Suprapubic skin (tissue), 4 donors: ENCODE measurements around the gene SPAG8. TPM values are rescaled to one million over a fixed set of nuclear protein-coding genes. Genes with fewer than 3 reads are reported as not detected.

Experiments used
- DNase-seq, 2 donors: peaks; one replicate each; pipeline ENCODE4 v3.0.0-alpha.2; 2019; ENCODE audit warnings: low spot score in 2 of 2
- H3K27ac ChIP-seq: fragments of 200-600 bp; sonication (generic); one replicate; pipeline ENCODE4 v1.5.1; 2019
- H3K27me3 ChIP-seq: fragments of 200-600 bp; sonication (generic); one replicate; pipeline ENCODE4 v1.5.1; 2019
- H3K36me3 ChIP-seq: fragments of 200-600 bp; sonication (generic); one replicate; pipeline ENCODE4 v1.5.1; 2019
- H3K4me1 ChIP-seq: fragments of 200-600 bp; sonication (generic); one replicate; pipeline ENCODE4 v1.5.1; 2019
- H3K4me3 ChIP-seq: fragments of 200-600 bp; sonication (generic); one replicate; pipeline ENCODE4 v1.5.1; 2019; ENCODE audit warnings: mild to moderate bottlenecking
- H3K9me3 ChIP-seq: fragments of 200-600 bp; sonication (generic); one replicate; pipeline ENCODE4 v1.5.1; 2019
- EP300 ChIP-seq: sonication (generic); formaldehyde crosslinking; IDR thresholded peaks from one replicate; pipeline ENCODE4 v1.6.1; 2017; ENCODE audit warnings: antibody characterized with exemption
- POLR2A ChIP-seq, 2 donors: fragments of 450-650 bp; IDR thresholded peaks; one replicate each; pipeline ENCODE4 v1.6.1; 2017; ENCODE audit warnings: antibody characterized with exemption in 2 of 2, mild to moderate bottlenecking in 2 of 2, moderate library complexity in 2 of 2
- POLR2AphosphoS5 ChIP-seq, 3 donors: sonication (generic); formaldehyde crosslinking; IDR thresholded peaks; one replicate each; pipeline ENCODE4 v1.6.1; 2017; ENCODE audit warnings: antibody characterized with exemption in 3 of 3
- WGBS: methylation state at CpG from one replicate; pipeline ENCODE4 v1.1.5; 2018; 5-methylcytosine and 5-hydroxymethylcytosine counted together
- total RNA-seq, 4 donors: library from RNA; depleted of rRNA; stranded (reverse); fragments of >200 nt; gene quantifications; one replicate each; pipeline ENCODE4 v1.1.0, GENCODE V29; 2016
- TF ChIP-seq, protein P1 (sequence below), 2 donors: fragments of 200-600 bp in 1 of 2; fragments of 450-650 bp in 1 of 2; sonication (generic) in 1 of 2; IDR thresholded peaks; one replicate each; pipeline ENCODE4 v1.5.1; 2016 to 2019; ENCODE audit warnings: antibody characterized with exemption in 2 of 2, mild to moderate bottlenecking in 1 of 2, moderate library complexity in 1 of 2

The SPAG8 gene
- total RNA-seq, 4 donors from 2014 or later: 0.47 to 0.53 (median 0.52) TPM; not detected in 1

DNA sequence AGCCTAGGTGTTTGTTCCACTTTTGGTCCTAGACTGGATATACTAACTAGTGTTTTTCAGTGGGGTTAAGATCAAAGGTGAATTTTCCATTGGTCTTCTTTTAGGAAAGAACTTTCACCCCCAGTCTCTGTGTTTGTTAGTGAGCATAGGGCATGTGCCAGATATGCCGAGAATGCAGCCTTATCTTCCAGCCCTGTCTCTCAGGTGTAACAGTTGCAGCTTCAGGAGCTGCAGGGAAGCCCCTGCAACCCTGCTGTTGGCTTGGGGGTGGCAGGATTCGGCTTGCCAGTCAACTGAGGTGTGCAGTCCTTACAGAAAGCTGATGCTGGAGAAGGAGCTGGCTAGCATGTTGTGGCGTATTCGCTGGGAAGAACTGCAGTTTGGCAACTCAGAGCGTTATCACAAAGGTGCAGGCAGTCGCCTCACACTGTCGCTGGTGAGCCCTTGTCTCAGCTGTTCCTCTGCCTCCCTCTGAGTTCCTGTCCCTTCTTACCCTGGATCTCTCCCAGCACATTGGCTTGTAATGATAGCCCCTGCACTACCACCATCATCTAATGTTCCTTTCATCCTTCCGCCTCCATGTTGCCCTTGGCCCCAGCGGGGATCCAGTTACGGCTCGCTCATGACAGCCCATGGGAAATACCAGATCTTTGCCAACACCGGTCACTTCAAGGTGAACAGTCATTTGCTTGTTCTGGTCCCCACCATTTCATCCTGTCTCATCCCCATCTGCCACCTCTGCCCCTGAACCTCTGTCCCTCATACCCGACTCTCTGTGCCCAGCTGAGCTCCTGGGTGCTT, 10.5 kb downstream of the SPAG8 start:
- H3K36me3 ChIP-seq: peaks cover 33% of the 10 kb centered on the region
- DNase-seq: no peak

DNA sequence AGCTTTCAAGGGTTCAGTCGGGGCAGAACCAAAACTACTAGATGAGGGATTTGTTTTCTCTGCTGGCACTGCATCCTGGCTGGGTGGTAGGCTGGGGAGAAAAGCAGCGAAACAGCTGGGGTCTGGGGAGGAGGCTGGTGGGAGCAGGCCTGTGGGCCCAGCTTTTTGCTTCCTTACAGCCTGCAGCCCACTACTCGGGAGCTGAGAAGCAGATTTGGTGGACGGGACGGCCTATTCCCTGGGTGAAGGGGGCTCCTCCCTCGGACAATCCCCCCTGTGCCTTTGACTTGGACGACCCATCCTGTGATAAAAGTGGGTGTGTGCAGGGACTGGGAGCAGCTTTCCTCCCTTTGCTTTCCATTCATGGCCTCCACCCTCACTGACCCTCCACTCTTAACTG, 11.5 kb downstream of the SPAG8 start:
- Histone ChIP-seq H3K27ac (no peak overlapping the region), H3K36me3 (peaks cover 23% of the 10 kb centered on the region), H3K4me3 (no peak overlapping the region), H3K9me3 (no peaks in the 10 kb centered on the region), H3K4me1 (no peaks in the 10 kb centered on the region), H3K27me3 (no peaks in the 10 kb centered on the region)
- DNase-seq: no peak
- no peak for TF ChIP-seq POLR2A (IDR thresholded peaks at IDR 0.05)
- TF ChIP-seq POLR2AphosphoS5 (IDR thresholded peaks at IDR 0.05): no peak
- no peak for TF ChIP-seq EP300
- TF ChIP-seq, protein P1, sequence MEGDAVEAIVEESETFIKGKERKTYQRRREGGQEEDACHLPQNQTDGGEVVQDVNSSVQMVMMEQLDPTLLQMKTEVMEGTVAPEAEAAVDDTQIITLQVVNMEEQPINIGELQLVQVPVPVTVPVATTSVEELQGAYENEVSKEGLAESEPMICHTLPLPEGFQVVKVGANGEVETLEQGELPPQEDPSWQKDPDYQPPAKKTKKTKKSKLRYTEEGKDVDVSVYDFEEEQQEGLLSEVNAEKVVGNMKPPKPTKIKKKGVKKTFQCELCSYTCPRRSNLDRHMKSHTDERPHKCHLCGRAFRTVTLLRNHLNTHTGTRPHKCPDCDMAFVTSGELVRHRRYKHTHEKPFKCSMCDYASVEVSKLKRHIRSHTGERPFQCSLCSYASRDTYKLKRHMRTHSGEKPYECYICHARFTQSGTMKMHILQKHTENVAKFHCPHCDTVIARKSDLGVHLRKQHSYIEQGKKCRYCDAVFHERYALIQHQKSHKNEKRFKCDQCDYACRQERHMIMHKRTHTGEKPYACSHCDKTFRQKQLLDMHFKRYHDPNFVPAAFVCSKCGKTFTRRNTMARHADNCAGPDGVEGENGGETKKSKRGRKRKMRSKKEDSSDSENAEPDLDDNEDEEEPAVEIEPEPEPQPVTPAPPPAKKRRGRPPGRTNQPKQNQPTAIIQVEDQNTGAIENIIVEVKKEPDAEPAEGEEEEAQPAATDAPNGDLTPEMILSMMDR (IDR thresholded peaks at IDR 0.05): no peak
- WGBS: 79% methylated on average over 7 of the region's 7 CpGs

More for the DNA sequence above, 10.5 kb downstream of the SPAG8 start:
- no peaks in the 10 kb centered on the region for H3K9me3 ChIP-seq
- WGBS: 97% methylated on average over 13 of the region's 13 CpGs
- no peak overlapping the region for H3K27ac ChIP-seq
- no peaks in the 10 kb centered on the region for H3K4me1 ChIP-seq
- H3K4me3 ChIP-seq: no peak overlapping the region
- no peak for TF ChIP-seq EP300
- TF ChIP-seq POLR2A (IDR thresholded peaks at IDR 0.05): no peak
- TF ChIP-seq, protein P1 (IDR thresholded peaks at IDR 0.05): no peak
- no peak for TF ChIP-seq POLR2AphosphoS5 (IDR thresholded peaks at IDR 0.05)
- no peaks in the 10 kb centered on the region for H3K27me3 ChIP-seq

DNA sequence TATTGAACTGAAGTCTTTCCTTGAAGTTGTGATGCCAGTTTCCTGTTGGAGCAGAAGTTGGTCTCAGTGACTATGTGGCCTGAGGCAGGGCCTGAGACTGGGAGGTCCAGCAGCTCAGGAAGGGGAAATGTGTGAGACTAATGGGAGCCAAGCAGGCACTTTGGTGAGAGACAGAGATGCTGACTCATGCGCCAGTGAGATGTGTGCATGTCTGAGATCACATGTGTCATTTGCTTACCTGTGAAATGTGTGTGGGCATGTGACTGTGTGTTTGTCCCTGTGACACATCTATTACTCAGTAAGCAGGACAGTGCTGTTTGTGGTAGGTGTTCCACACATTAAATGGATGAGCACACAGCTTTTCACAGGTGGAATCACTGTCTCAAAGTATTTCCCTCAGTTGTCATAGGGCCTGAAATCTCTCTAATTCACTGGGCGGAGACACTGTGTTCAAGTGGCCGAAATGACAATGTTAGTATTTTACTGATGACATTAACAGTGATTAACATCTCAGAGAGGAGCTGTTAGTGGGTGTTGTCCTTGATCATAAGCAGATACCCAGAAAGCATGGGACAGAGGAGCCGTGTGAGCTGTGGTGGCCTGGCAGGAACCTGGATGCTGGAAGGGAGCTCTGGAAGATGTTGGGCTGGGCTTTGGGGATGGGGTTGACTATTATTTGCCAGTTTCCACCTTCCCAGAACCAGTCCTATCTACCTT, 13.2 kb downstream of the SPAG8 start:
- Histone ChIP-seq H3K27me3 (no peaks in the 10 kb centered on the region), H3K4me3 (no peak overlapping the region), H3K4me1 (no peaks in the 10 kb centered on the region), H3K36me3 (peaks cover 22% of the 10 kb centered on the region), H3K9me3 (no peaks in the 10 kb centered on the region), H3K27ac (no peak overlapping the region)
- TF ChIP-seq, protein P1 (IDR thresholded peaks at IDR 0.05): no peak
- TF ChIP-seq EP300 (no peak), POLR2AphosphoS5 (IDR thresholded peaks at IDR 0.05) (no peak), POLR2A (IDR thresholded peaks at IDR 0.05) (no peak)
- no peak for DNase-seq
- 65% methylated on average over 4 of the region's 4 CpGs for WGBS

DNA sequence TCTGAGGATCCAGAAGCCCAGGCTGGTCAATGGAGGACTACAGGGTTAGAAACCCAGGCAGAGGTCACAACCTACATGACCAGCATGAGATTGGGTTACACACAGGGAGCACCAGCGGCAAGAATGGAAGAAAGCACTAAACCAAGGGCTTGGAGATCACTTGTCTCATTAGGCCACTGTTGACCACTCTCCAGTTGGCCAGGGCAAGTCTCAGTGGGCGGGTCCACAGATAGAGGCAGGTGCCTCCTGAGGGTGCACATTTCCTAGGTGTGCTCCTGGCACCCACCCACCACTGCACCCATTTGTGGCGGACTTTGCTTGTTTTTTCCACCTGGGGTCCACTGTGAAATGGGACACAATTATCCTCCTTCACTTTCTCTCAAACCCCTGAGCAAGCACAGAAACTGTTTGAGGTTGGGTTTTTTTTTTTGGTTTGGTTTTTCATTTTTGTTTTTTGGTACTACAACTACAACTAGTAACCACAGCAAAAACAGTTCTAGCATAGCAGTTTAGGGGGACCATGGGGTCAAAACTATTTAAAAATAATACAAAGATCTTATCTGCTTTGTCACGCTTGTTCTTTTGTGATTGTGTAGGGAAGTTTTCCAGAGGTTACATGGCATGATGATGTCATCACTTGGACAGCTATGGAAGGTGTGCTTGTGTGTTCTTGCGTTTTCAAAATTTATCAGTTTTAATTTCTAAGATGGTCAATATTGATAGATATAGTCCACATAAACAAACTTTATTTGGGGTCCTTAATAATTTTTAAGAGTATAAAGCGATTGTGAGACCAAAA, 14.6 kb downstream of the SPAG8 start:
- Histone ChIP-seq H3K4me3 (no peak overlapping the region), H3K27me3 (no peaks in the 10 kb centered on the region), H3K9me3 (no peaks in the 10 kb centered on the region), H3K27ac (no peak overlapping the region), H3K4me1 (peaks cover 10% of the 10 kb centered on the region), H3K36me3 (peaks cover 18% of the 10 kb centered on the region)
- TF ChIP-seq EP300 (no peak), POLR2AphosphoS5 (IDR thresholded peaks at IDR 0.05) (no peak), POLR2A (IDR thresholded peaks at IDR 0.05) (no peak)
- TF ChIP-seq, protein P1 (IDR thresholded peaks at IDR 0.05): no peak
- no peak for DNase-seq
- 76% methylated on average over 6 of the region's 6 CpGs for WGBS
